ENCODE measurements around the gene SYNM. TPM values are rescaled to one million over a fixed set of nuclear protein-coding genes. Genes with fewer than 3 reads are reported as not detected.

SYNM gene
- total RNA-seq, 1 experiment from 2014 or later = 1.9 TPM

- peaks cover 46% of the 10 kb centered on the region for H3K27me3 Mint-ChIP-seq (ENCODE audit: low read depth)
- no peak overlapping the region for H2BK120ac ChIP-seq (ENCODE audit: low read depth, low read length, poor library complexity, severe bottlenecking)
- H3K4me3 Mint-ChIP-seq = no peak overlapping the region
- H3K36me3 Mint-ChIP-seq (ENCODE audit: insufficient read depth in 1 of 3, low read depth in 3 of 3) = no peaks in the 10 kb centered on the region; a peak in 1 of 7 replicates
- no CpG with 5 or more reads among the region's 11 CpGs for WGBS (ENCODE audit: extremely low coverage, insufficient read length, low lambda C conversion rate)
- no peaks in the 10 kb centered on the region for H3K79me1 ChIP-seq (ENCODE audit: insufficient read depth, low read depth, low read length, poor library complexity, severe bottlenecking)
- no peak overlapping the region for H3K18ac ChIP-seq (ENCODE audit: insufficient read length, low read depth, low read length)
- H4K20me1 ChIP-seq (ENCODE audit: control insufficient read depth, insufficient read depth, insufficient read length) = no peaks in the 10 kb centered on the region
- H2AK5ac ChIP-seq (ENCODE audit: insufficient read length, low read length) = no peak overlapping the region
- DNase-seq = no peak
- no peak overlapping the region for H3K23ac ChIP-seq (ENCODE audit: insufficient read length, low read depth, low read length)
- no peaks in the 10 kb centered on the region for H3K4me1 ChIP-seq (ENCODE audit: insufficient read depth, low read length)
- no peak overlapping the region for H4K5ac ChIP-seq (ENCODE audit: insufficient read length, low read depth, low read length)
- no peaks in the 10 kb centered on the region for H3K9me3 Mint-ChIP-seq
- H3K23me2 ChIP-seq (ENCODE audit: insufficient read length, low read depth, low read length, poor library complexity, severe bottlenecking) = peaks cover 6% of the 10 kb centered on the region
- H3K79me2 ChIP-seq (ENCODE audit: insufficient read depth, low read length) = no peaks in the 10 kb centered on the region
- H2AFZ ChIP-seq (ENCODE audit: low read length) = no peak overlapping the region
- H3T11ph ChIP-seq (ENCODE audit: low read length) = no peak overlapping the region
- TF ChIP-seq CTCF (conservative IDR thresholded peaks at IDR 0.05) = no peak
- no peak overlapping the region for H3K4me2 ChIP-seq (ENCODE audit: insufficient read depth, insufficient read length, low read length)
- H3K4ac ChIP-seq (ENCODE audit: low read depth, low read length) = no peak overlapping the region
- peaks cover 6% of the 10 kb centered on the region; the same call in 1 of the 2 replicates for H3K27me3 ChIP-seq (ENCODE audit: insufficient read depth, low read length)
- no peak overlapping the region for H3K14ac ChIP-seq (ENCODE audit: insufficient read depth, low read length)
- H2BK12ac ChIP-seq (ENCODE audit: insufficient read length, low read depth, low read length) = no peak overlapping the region
- no peak overlapping the region for H3K27ac Mint-ChIP-seq
- H4K8ac ChIP-seq (replicated peaks; ENCODE audit: insufficient read length, low read depth, low read length) = no peak overlapping the region
- H3K4me1 Mint-ChIP-seq = peaks cover 8 to 9% of the 10 kb centered on the region in 2 experiments
- H3K56ac ChIP-seq (ENCODE audit: insufficient read length, low read depth, low read length) = no peak overlapping the region
- no peak overlapping the region for H2BK20ac ChIP-seq (ENCODE audit: low read depth, low read length, poor library complexity, severe bottlenecking)
- H4K91ac ChIP-seq (ENCODE audit: insufficient read length, low read depth, low read length) = no peak overlapping the region
- no peak overlapping the region for H2BK15ac ChIP-seq (ENCODE audit: low read depth, low read length)
- H3K9ac ChIP-seq (ENCODE audit: extremely low read depth, insufficient read length, low read length) = no peak overlapping the region
- H3K27ac ChIP-seq (ENCODE audit: insufficient read length, low read depth, low read length) = no peak overlapping the region
- H3K9me3 ChIP-seq (ENCODE audit: control insufficient read depth, low read depth, low read length) = no peaks in the 10 kb centered on the region
- no peak overlapping the region for H2BK5ac ChIP-seq (ENCODE audit: insufficient read length, low read length)
These were observed 8.5 kb upstream of the SYNM start for GRCh38 chr15:99096173-99096893.

All from H9 (cell line).